GM18867 (cell line): Measurements from ENCODE around the gene CRACR2B.

ENCODE experiments used
- ATAC-seq: cut with Tn5 transposase; IDR thresholded peaks from one replicate; pipeline ENCODE4 v1.9.1; 2021; ENCODE audit warnings: mild to moderate bottlenecking, moderate library complexity; ENCODE audit not compliant: unreplicated experiment

Gene CRACR2B

DNA sequence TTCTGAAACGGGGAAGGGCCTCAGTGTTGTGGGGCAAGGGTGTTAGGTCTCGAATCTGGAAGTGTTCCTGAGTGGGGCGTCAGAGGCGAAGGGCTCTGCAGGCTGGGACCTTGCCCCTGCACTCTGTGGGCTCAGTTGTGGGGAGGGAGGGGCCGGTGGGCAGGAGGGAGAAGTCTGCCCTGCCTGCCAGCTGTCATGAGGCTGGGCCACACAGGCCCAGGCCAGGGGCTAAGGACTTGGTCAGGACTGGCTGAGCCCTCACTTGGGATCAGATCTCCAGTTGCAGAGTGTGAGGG lies at the start of gene CRACR2B:
Gene CRACR2B, plus strand, starts transcription at position 23 of the 296 bp plus-strand sequence. CDS start 689 bp downstream, outside the sequence.
- no peak for ATAC-seq

- ATAC-seq = no peak
Observed at GRCh38 chr11:778976-779954, 48.5 kb upstream of the CRACR2B start.

DNA sequence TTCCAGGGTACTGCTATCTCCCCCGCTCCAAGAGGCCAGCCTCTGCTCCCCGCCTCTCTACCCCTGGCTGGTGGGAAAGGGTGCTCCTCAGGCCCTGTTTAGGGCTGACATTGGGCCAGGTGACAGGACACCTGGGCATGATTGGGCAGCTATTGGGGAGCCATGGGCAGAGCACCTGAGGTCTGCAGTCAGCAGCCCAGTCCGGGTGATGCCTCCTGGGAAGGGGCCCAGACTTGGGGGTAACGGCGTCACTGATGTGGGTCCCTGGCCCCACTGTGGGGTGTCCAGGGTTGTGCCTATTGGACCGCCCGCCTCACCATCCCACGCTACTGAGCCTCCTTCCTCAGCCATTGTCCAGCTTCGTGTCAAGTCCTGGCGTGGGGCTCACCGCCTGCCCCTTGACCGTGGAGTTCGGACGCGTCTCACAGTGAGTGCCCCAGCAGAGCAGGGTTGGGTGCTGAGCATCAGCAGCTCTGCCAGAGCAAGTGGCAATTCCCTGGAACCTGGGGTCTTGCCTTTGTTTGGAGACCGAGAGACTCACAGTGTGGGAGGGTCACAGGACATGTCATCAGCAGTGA lies 47.7 kb upstream of the CRACR2B start:
- ATAC-seq = no peak

DNA sequence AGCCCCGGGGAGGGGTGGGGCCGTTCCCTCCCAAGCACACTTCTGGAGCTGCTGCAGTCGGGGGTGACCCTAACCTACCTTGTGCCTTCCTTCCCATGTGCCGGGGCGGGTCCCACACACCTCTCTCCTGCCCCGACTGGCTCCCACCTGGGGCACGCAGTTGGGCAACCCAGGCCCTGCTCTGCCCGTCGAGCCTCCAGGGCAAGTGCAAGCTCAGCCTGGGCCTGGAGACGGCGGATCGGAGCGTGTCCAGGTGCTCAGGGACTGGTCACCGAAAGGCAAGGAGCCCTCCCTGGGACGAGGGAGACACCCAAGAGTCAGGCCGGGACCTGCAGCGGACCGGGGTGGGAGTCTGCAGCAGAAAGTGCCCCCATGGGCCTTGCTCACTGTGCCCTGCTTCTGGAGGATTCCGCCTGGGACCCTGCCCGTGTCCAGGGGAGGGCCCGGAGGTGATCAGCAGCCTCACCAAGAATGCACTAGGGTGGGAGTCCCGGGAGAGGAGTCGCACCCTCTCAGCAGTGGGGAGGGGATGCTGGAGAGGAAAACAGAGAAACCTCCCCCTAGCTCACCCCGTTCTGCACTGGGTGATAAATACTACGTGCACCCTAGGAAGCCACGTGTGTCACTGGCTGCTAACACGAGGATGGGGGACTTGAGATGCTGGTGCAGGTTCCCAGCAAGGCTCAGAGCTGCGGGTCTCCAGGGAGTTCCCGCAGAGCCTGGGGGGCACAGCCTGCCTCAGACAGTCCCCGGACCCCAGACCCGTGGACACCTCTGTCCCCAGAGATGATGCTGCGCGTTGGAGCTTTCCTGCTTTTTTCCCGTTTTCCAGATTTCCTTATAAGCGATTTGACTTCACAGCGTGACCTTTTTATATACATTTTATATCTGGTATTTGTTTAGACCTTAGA lies 45.2 kb upstream of the CRACR2B start:
- ATAC-seq = no peak

DNA sequence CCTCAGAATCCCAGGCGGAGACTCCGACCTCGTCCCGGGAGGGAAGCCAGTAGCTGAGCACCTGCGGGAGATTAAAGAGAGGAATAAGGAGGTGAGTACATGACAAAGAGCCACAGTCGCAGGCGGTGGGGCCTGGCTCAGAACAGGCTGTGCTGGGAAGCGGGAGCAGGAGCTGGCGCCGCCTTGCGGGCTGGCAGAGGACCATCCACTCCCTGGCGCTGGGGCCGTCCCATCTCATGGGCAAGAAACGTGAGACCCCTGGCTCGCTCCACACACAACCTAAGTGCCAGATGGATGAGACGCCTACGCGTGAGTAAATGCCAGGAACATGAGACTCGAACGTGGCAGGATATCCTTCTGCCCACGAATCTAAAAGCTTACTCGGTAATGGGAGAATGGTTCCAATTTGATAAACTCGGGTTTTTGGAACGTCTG lies 44.1 kb upstream of the CRACR2B start:
- ATAC-seq = no peak

DNA sequence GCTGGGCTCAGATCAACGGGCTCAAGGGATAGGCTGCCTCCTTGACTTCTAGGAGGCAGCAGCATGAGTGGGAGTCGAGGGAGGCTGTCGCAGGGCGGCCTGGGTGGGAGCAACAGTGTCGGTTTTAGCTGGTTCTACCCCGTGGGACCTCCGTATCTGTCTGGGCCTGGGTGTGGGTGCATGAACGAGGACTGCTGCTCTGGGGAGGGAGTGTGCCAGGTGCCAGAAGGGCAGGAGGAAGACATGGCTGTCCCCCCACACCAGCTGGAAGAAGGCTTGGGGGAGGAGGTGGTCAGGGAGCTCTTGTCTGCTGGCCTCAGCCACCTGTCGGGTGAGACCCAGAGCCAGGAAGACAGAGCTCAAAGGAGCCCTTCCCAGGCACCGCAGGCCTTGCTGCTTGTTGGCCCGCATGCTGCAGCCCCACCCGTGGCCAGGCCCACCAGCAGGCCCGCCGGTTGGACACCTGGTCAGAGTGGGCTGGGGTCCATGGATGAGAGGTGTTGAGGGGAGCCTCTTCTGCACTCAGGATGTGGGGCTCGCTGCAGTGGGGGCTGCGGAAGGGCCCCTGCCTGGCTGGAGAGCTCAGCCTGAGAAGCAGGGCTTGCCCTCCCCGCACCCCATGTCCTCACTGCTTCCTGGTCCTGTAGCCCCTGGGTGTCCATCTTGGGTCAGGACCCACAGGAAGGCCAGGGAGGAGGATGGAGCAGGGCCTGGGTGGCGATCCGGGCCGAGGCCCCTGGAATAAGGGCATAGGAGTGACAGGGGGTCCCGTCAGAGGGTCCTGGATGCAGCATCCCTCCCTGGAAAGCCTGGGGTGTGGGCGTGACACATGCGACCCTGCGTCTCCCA lies 41.3 kb upstream of the CRACR2B start:
- no peak for ATAC-seq

DNA sequence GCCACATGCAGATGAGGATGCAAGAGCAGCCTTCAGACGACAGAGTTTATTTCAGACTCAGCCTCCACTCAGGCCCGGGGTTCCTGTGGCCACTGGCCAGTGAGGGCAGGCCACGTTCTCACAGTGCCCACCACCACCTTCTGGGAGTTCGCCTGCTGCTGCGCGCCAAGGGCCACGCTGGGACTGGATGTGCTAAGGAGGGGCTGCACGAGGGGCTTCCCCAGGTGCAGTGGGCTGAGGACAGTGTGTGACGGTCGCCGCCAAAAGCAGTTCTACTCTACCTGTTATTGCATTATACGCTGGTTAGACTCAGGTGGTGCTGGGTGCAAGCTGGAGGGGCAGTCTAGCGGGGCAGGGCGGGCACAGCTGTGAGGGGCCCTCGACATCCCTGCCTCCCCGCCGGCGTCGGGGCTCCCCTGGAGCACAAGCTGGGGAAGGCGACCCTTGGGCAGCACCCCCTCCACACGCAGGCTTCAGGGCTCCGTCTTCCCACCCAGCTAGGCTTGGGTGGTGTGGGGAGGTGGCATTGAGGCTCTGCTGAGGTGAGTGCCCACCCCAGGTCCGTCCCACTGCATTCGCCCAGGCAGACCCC lies 40.5 kb upstream of the CRACR2B start:
- ATAC-seq = no peak

DNA sequence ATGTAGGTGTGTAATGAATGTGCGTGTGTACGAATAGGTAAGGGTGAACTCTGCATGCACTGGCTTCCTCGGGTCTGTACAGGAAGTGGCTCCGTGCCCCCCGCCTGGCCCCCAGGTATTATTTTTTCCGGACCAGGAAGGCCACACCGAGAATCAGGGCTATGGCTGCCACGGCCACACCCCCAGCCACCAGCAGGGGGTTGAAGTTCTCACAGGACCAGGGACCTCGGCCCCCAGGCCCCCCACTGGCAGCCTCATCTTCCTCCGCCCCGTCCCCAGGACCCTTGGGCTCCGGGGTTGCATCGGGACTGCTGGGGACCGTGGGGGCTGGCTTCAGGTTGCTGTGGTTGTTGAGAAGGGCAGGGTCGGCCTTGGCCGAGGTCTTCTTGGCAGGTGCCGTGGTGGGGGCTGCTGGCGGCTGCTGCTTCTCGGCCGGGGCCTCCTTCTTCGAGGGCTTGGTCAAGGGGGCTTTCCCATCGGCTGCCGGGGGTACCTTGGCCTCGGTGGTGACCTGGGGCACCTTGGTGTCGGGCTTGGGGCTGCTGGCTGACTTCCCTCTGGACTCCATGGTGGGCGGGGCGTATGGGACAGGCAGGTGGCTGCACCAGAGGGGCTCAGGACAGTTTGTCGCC lies 39.6 kb upstream of the CRACR2B start:
- ATAC-seq = no peak

DNA sequence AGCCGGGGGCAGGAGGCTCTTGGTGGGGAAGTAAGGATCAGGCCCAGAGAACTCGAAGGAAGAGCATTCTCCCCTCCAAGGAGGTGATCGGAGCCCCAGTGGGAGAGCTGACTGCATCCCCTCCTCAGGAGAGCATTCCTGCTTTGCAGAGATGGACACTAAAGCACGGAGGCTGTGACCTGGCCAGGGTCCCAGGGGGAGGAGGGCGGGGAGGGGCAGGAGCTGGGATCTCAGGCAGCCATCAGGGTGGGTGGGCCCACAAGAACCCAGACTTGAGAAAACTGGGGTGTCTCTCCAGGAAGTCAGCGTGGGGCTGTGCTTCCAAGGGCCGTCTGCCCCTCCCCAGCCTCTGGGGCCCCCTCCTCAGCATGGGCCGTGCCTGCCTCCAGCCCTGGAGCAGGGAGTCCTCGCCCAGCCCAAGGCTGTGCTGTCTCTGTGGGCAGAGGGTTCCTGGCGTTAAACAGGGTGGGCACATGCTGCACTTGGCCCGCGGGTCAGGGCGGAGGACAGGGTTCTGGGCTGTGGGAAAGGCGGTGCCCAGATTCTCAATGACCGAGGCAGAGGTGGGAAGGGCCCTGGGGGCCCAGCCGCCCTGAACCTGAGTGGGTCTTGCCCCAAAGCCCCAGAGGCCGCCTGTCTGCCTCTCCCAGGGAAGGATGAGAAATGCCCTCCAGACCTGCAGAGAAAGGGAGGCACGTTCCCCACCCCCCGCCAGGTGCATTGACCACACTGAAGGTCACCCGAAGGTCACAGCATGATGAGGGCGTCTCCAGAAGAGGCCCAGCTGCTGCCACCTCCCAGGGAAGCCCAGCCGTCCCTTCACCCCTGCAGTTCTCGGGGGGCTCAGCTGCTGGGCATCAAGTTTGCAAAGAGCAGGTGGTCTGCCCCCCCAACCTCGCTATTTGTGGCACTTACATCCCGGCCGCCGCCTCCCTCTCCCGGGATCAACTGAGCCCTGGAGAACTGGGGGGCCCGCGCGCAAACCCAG lies 38.5 kb upstream of the CRACR2B start:
- no peak for ATAC-seq

DNA sequence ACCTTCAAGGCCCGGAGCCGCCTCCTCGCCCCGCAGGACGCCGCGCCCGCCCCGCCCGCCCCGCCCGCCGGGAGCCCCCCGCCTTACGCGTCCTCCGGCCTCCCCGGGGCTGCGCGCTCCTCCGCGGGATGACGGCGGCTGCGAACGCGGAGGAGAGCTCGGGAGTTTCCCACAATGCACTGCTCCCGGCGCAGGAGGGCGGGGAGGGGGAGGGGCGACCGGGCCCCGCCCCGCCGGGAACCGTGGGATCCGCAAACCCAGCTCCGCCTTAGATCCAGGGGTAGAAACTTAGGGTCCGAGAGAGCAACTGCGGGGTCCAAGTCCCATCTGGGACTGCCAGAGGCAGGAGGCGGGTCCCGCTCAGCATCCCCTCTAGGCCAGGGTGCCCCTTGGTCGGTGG lies 37.8 kb upstream of the CRACR2B start, which contains the start of gene CEND1:
Gene CEND1, minus strand, starts transcription at position 148 of the 400 bp plus-strand sequence. CDS start 1,514 bp downstream, outside the sequence.
- ATAC-seq = no peak

- no peak for ATAC-seq
Observed at GRCh38 chr11:790721-791564, 36.8 kb upstream of the CRACR2B start.

DNA sequence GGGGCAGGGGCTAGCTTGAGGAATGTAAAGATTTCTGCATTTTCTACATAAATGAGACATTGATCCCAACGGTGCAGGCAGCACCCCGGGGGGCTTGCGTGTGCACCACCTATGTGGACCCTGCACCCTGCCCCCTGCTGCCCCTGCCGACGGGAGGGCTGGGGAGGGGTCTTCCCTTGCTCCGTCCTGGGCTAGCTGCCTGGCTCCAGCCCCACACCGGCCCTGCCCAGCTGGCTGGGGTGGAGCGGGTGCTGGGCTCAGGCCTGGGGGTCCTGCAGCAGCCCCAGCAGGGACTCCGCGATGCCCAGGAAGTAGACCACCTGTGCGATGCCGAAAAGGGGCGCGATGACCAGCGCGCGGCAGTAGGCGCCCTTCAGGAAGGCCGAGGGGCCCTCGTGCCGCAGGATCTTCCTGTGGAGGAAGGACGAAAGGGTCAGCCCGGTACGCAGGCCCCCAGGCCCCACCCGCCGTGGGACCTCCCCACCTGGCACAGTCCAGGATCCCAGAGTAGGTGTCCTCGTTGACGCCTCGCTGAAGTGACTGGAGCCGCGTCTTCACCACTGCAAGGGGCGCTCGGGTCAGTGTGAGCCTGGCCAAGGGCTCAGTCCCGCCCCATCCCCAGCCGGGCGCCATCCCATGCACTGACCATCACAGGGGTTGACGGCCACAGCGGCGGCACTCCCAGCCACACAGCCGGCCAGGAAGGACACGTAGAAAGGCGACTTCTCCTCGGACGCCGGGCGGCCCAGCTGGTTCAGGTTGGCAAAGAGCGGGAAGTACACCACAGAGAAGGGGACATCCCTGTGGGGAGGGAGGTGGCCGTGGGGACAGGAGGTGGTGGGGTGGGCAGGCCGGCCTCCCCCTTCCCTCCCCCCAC lies 35.8 kb upstream of the CRACR2B start:
- ATAC-seq = no peak

GRCh38 chr11:792535-792821 lies 35.2 kb upstream of the CRACR2B start:
- ATAC-seq = no peak

- no peak for ATAC-seq
Observed at GRCh38 chr11:792873-793272, 34.8 kb upstream of the CRACR2B start.

- ATAC-seq = no peak
Observed at GRCh38 chr11:793556-793955, 34.2 kb upstream of the CRACR2B start.

- no peak for ATAC-seq
Observed at GRCh38 chr11:794013-794765, 33.5 kb upstream of the CRACR2B start.
